HepG2 (cell line): Measurements from ENCODE around the gene YEATS4. TPM values are rescaled to one million over a fixed set of nuclear protein-coding genes. Genes with fewer than 3 reads are reported as not detected.

Experiments
- ATAC-seq: fragments of 200-7000 bp; cut with Tn5 transposase; 3 replicates; pipeline ENCODE4 v1.9.1; 2020; ENCODE audit warnings: mild to moderate bottlenecking, moderate library complexity
- BruUV-seq: library from RNA; stranded (reverse); fragments of 400-500 nt; replicated peaks from 2 replicates; lab custom pipeline; 2021; lab: Mats Ljungman, UMichigan
- CTCF ChIA-PET: fragments of 300-600 bp; formaldehyde crosslinking; extraction: SDS; loops from one replicate; lab custom pipeline; 2021; ENCODE audit warnings: low total read pairs, inconsistent platforms, low intra/inter-chr PET ratio; lab: Yijun Ruan, JAX
- POLR2A ChIA-PET: fragments of 350-600 bp; sonication (Branson Sonifier 250); formaldehyde crosslinking; loops from one replicate; lab custom pipeline; 2020; ENCODE audit warnings: antibody characterized with exemption, inconsistent platforms; lab: Yijun Ruan, JAX
- DNase-seq: peaks from one replicate; pipeline ENCODE4 v3.0.0-alpha.2; 2015; ENCODE audit warnings: low spot score
- FAIRE-seq: peaks from 3 replicates; lab custom pipeline; 2011; peaks lifted over from hg19 to GRCh38; lab: Jason Lieb, UNC
- H2AFZ ChIP-seq: one replicate; pipeline ENCODE4 v1.6.1; 2011; ENCODE audit warnings: low read length, inconsistent platforms
- H3K27ac ChIP-seq: fragments of 300-600 bp; 3 replicates; pipeline ENCODE4 v1.8.0; 2011; ENCODE audit warnings: mixed run types, mild to moderate bottlenecking, mixed read lengths, low read length, inconsistent platforms; ENCODE audit not compliant: insufficient read depth; ENCODE audit errors: extremely low read length
- H3K27me3 ChIP-seq, 2 experiments: fragments of 200-600 bp in 1 of 2; 2 replicates in 1 of 2; 3 replicates in 1 of 2; pipeline versions ENCODE4 v1.6.0 to v1.8.0; 2011; ENCODE audit warnings: low read length in 2 of 2, mild to moderate bottlenecking in 2 of 2, moderate library complexity in 2 of 2, inconsistent platforms in 1 of 2; ENCODE audit not compliant: insufficient read depth in 2 of 2, control insufficient read depth in 1 of 2
- H3K36me3 ChIP-seq, 2 experiments: fragments of 200-600 bp in 1 of 2; replicated peaks in 1 of 2; 2 replicates in 1 of 2; 3 replicates in 1 of 2; pipeline versions ENCODE4 v1.5.1 to v1.8.0; 2011; ENCODE audit warnings: low read length in 2 of 2, inconsistent platforms in 1 of 2; ENCODE audit not compliant: insufficient read depth in 2 of 2, control insufficient read depth in 1 of 2
- H3K4me1 ChIP-seq: 2 replicates; pipeline ENCODE4 v1.5.1; 2012; ENCODE audit warnings: low read length, inconsistent platforms; ENCODE audit not compliant: insufficient read depth
- H3K4me2 ChIP-seq: 2 replicates; pipeline ENCODE4 v1.6.0; 2011; ENCODE audit warnings: low read depth, low read length, inconsistent platforms
- H3K4me3 ChIP-seq, 3 experiments: fragments of 200-600 bp in 1 of 3; sonication (generic), shearing (Covaris generic) in 1 of 3; replicated peaks in 1 of 3; 2 replicates each; pipeline ENCODE4 v1.5.1; 2011 to 2016; ENCODE audit warnings: low read length in 3 of 3, inconsistent platforms in 2 of 3, low read depth in 2 of 3, mild to moderate bottlenecking in 2 of 3, control low read depth in 1 of 3, mixed read lengths in 1 of 3; ENCODE audit not compliant: insufficient read depth in 1 of 3
- H3K79me2 ChIP-seq: one replicate; pipeline ENCODE4 v1.6.1; 2011; ENCODE audit warnings: low read length, inconsistent platforms; ENCODE audit not compliant: insufficient read depth
- H3K9ac ChIP-seq: 2 replicates; pipeline ENCODE4 v1.6.0; 2011; ENCODE audit warnings: mild to moderate bottlenecking, low read depth, low read length, inconsistent platforms; ENCODE audit not compliant: insufficient read depth
- H3K9me3 ChIP-seq: 2 replicates; pipeline ENCODE4 v1.5.1; 2012; ENCODE audit warnings: mild to moderate bottlenecking, low read length
- H4K20me1 ChIP-seq: 2 replicates; pipeline ENCODE4 v1.6.0; 2011; ENCODE audit warnings: inconsistent platforms, mild to moderate bottlenecking, low read length, moderate library complexity; ENCODE audit not compliant: insufficient read depth
- AGO1 ChIP-seq: fragments of 200-400 bp; formaldehyde crosslinking; IDR thresholded peaks from 2 replicates; pipeline ENCODE4 v1.6.1; 2017; ENCODE audit warnings: mild to moderate bottlenecking, low read depth, low read length, moderate library complexity; ENCODE audit not compliant: poor library complexity, severe bottlenecking
- BCL6 ChIP-seq: IDR thresholded peaks from 2 replicates; pipeline ENCODE4 v1.6.1; 2016; ENCODE audit warnings: missing genetic modification reagents, missing compliant biosample characterization
- ETV5 ChIP-seq: IDR thresholded peaks from 2 replicates; pipeline ENCODE4 v1.6.1; 2018; ENCODE audit warnings: missing biosample characterization, missing genetic modification reagents, inconsistent platforms, borderline replicate concordance
- HDAC6 ChIP-seq: fragments of 200-600 bp; sonication (generic); IDR thresholded peaks from 2 replicates; pipeline ENCODE4 v1.7.0; 2017; ENCODE audit warnings: mild to moderate bottlenecking, antibody characterized with exemption, low read length, low read depth
- HNF4A ChIP-seq: sonication (generic); formaldehyde crosslinking; IDR thresholded peaks from 2 replicates; pipeline ENCODE4 v1.4.0; 2020; ENCODE audit warnings: missing genetic modification reagents
- MNT ChIP-seq: fragments of 450-650 bp; IDR thresholded peaks from 2 replicates; pipeline ENCODE4 v1.6.1; 2016
- NR2C2 ChIP-seq: sonication (generic); formaldehyde crosslinking; IDR thresholded peaks from 2 replicates; pipeline ENCODE4 v1.4.0; 2020; ENCODE audit warnings: missing genetic modification reagents, mild to moderate bottlenecking, moderate library complexity, borderline replicate concordance
- RARA ChIP-seq: IDR thresholded peaks from 2 replicates; pipeline ENCODE4 v1.6.1; 2016; ENCODE audit warnings: missing genetic modification reagents, missing compliant biosample characterization
- SMARCC2 ChIP-seq: fragments of 450-650 bp; IDR thresholded peaks from 2 replicates; pipeline ENCODE4 v1.6.1; 2017; ENCODE audit warnings: antibody characterized with exemption, mild to moderate bottlenecking
- SP2 ChIP-seq: sonication (generic); formaldehyde crosslinking; IDR thresholded peaks from 2 replicates; pipeline ENCODE4 v1.5.1; 2020; ENCODE audit warnings: mild to moderate bottlenecking, missing genetic modification reagents
- SRF ChIP-seq: IDR thresholded peaks from 2 replicates; pipeline ENCODE4 v1.6.1; 2011; ENCODE audit warnings: mild to moderate bottlenecking, low read depth, low read length, moderate library complexity
- TBL1XR1 ChIP-seq: fragments of 150-350 bp; IDR thresholded peaks from 2 replicates; pipeline ENCODE4 v1.6.1; 2014; ENCODE audit warnings: borderline replicate concordance, low read length; ENCODE audit not compliant: partially characterized antibody
- TFE3 ChIP-seq: IDR thresholded peaks from 2 replicates; pipeline ENCODE4 v1.6.1; 2016
- ZFY ChIP-seq: sonication (generic); formaldehyde crosslinking; IDR thresholded peaks from 2 replicates; pipeline ENCODE4 v1.4.0; 2020; ENCODE audit warnings: missing genetic modification reagents
- ZNF703 ChIP-seq: sonication (generic); formaldehyde crosslinking; IDR thresholded peaks from 2 replicates; pipeline ENCODE4 v1.5.1; 2020; ENCODE audit warnings: missing genetic modification reagents, mild to moderate bottlenecking, moderate library complexity, borderline replicate concordance
- WGBS: methylation state at CpG from one replicate; pipeline ENCODE4 v1.1.6; 2017; ENCODE audit warnings: low lambda C conversion rate; 5-methylcytosine and 5-hydroxymethylcytosine counted together
- in situ Hi-C: cut with HindIII; loops from 2 replicates; pipeline ENCODE4 v1.10.0; 2017; ENCODE audit warnings: low pct_unique_long_range_greater_than_20kb; ENCODE audit not compliant: extremely low pct_ligation_motif_present
- intact Hi-C: fragments of 100-400 bp; cut with micrococcal nuclease; formaldehyde crosslinking; loops from one replicate; pipeline ENCODE4 v1.10.0; 2022; ENCODE audit not compliant: unreplicated experiment
- polyA plus RNA-seq, 8 experiments: library from polyadenylated mRNA; depleted of rRNA in 3 of 8; stranded (reverse) in 7 of 8; unstranded in 1 of 8; fragments of >200 nt; fragmentation: Illumina TruSeq in 4 of 8; extraction: Trizol in 4 of 8; gene quantifications; 2 replicates each; pipeline versions ENCODE4 v1.2.1 to v1.2.3, GENCODE V29; 2011 to 2016; ENCODE audit warnings: low read depth in 4 of 8, missing spikeins in 1 of 8, mixed read lengths in 1 of 8; ENCODE audit not compliant: insufficient read depth in 1 of 8
- total RNA-seq, 5 experiments: library from RNA; depleted of rRNA; stranded (reverse); fragments of >200 nt; fragmentation: Illumina TruSeq; extraction: Trizol; gene quantifications; 2 replicates each; pipeline ENCODE4 v1.2.3, GENCODE V29; 2016; ENCODE audit warnings: low read depth in 1 of 5
- TF ChIP-seq, protein P1 (sequence below): sonication (generic); formaldehyde crosslinking; IDR thresholded peaks from 2 replicates; pipeline ENCODE4 v1.4.0; 2020; ENCODE audit warnings: missing genetic modification reagents
- TF ChIP-seq, protein P2 (sequence below): IDR thresholded peaks from 2 replicates; pipeline ENCODE4 v1.4.0; 2020; ENCODE audit warnings: mild to moderate bottlenecking, missing genetic modification reagents

Gene YEATS4
- total and polyA plus RNA-seq, 2 of the 13 experiments (the other 11 are each of a cell fraction or from before 2014, with no cell fraction given) = 16.8 to 45.0 TPM

DNA sequence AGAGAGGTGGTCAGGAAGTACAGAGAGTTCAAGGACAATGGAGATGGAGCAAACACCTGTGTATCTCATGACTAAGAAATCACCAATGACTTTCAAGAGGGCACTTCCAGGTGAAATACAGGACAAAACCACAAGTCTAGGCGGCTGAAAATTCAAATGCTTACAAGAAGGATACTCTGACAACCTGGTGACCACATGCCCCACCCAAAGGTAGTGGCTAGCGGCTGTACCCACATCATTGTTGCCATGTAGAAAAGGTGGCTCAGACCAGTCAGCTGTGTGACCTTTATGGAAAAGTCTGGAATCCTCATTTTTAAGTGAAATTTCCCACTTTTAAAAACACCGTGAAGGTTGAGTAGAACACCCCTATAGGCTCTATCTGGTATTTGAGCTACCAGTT lies 62.0 kb downstream of the YEATS4 start:
- ATAC-seq = no peak
- Histone ChIP-seq H3K27me3 (no peaks in the 10 kb centered on the region), H3K9ac (no peak overlapping the region), H3K4me3 (no peak overlapping the region), H2AFZ (no peak overlapping the region), H3K79me2 (no peaks in the 10 kb centered on the region), H3K4me2 (no peak overlapping the region), H3K9me3 (no peaks in the 10 kb centered on the region), H3K4me1 (peaks cover 46% of the 10 kb centered on the region), H3K27ac (no peak overlapping the region), H3K36me3 (no peaks in the 10 kb centered on the region), H4K20me1 (no peaks in the 10 kb centered on the region)
- DNase-seq = no peak
- intact Hi-C loops (no loop called here), in situ Hi-C loops (no loop called here)
- FAIRE-seq = no peak
- ChIA-PET CTCF (no interaction called here), POLR2A (no interaction called here)
- 90% methylated on average over 3 of the region's 3 CpGs for WGBS
- BruUV-seq = no TSS peak
- no peak for TF ChIP-seq HDAC6
- 0 out of 2 replicates have a peak, but pooled peaks have one; percentile 26 for TF ChIP-seq NR2C2 (CRISPR knock-in tag)
- TF ChIP-seq HNF4A (CRISPR knock-in tag) = peak; percentile 39; the same call in 1 of the 2 replicates
- no peak for TF ChIP-seq ZFY (CRISPR knock-in tag)
- no peak for TF ChIP-seq ETV5 (CRISPR knock-in tag)
- no peak for TF ChIP-seq TBL1XR1
- TF ChIP-seq SMARCC2 = no peak
- TF ChIP-seq, protein P1, sequence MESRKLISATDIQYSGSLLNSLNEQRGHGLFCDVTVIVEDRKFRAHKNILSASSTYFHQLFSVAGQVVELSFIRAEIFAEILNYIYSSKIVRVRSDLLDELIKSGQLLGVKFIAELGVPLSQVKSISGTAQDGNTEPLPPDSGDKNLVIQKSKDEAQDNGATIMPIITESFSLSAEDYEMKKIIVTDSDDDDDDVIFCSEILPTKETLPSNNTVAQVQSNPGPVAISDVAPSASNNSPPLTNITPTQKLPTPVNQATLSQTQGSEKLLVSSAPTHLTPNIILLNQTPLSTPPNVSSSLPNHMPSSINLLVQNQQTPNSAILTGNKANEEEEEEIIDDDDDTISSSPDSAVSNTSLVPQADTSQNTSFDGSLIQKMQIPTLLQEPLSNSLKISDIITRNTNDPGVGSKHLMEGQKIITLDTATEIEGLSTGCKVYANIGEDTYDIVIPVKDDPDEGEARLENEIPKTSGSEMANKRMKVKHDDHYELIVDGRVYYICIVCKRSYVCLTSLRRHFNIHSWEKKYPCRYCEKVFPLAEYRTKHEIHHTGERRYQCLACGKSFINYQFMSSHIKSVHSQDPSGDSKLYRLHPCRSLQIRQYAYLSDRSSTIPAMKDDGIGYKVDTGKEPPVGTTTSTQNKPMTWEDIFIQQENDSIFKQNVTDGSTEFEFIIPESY = peak; percentile 74
- TF ChIP-seq BCL6 (CRISPR knock-in tag) = 0 out of 2 replicates have a peak, but pooled peaks have one; percentile 18
- peak; percentile 57 for TF ChIP-seq RARA (CRISPR knock-in tag)
- no peak for TF ChIP-seq MNT
- TF ChIP-seq SP2 = no peak
- no peak for TF ChIP-seq SRF
- TF ChIP-seq ZNF703 (CRISPR knock-in tag) = no peak
- 0 out of 2 replicates have a peak, but pooled peaks have one; percentile 28 for TF ChIP-seq TFE3 (CRISPR knock-in tag)
- TF ChIP-seq, protein P2, sequence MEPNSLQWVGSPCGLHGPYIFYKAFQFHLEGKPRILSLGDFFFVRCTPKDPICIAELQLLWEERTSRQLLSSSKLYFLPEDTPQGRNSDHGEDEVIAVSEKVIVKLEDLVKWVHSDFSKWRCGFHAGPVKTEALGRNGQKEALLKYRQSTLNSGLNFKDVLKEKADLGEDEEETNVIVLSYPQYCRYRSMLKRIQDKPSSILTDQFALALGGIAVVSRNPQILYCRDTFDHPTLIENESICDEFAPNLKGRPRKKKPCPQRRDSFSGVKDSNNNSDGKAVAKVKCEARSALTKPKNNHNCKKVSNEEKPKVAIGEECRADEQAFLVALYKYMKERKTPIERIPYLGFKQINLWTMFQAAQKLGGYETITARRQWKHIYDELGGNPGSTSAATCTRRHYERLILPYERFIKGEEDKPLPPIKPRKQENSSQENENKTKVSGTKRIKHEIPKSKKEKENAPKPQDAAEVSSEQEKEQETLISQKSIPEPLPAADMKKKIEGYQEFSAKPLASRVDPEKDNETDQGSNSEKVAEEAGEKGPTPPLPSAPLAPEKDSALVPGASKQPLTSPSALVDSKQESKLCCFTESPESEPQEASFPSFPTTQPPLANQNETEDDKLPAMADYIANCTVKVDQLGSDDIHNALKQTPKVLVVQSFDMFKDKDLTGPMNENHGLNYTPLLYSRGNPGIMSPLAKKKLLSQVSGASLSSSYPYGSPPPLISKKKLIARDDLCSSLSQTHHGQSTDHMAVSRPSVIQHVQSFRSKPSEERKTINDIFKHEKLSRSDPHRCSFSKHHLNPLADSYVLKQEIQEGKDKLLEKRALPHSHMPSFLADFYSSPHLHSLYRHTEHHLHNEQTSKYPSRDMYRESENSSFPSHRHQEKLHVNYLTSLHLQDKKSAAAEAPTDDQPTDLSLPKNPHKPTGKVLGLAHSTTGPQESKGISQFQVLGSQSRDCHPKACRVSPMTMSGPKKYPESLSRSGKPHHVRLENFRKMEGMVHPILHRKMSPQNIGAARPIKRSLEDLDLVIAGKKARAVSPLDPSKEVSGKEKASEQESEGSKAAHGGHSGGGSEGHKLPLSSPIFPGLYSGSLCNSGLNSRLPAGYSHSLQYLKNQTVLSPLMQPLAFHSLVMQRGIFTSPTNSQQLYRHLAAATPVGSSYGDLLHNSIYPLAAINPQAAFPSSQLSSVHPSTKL = 0 out of 2 replicates have a peak, but pooled peaks have one; percentile 47
- no peak for TF ChIP-seq AGO1
